Activated naive CD8-positive, alpha-beta T cell treated with anti-CD3 and anti-CD28 coated beads for 36 hours (primary cell): ENCODE results near the gene C3orf52. TPM values are rescaled to one million over a fixed set of nuclear protein-coding genes. Genes with fewer than 3 reads are reported as not detected.

Experiments used
- total RNA-seq, 2 experiments: library from RNA; stranded (reverse); gene quantifications; one replicate each; pipeline ENCODE4 v1.2.3, GENCODE V29; 2021

C3orf52 gene
- total RNA-seq, 2 experiments from 2014 or later, result 3.4 to 4.5 TPM

Other genes starting within 250 kb of the C3orf52 start
- 1 to 10 TPM; 2.3 to 2.5 TPM for gene PHLDB2, start 227.1 kb upstream of the C3orf52 start, total RNA-seq
- 10 to 100 TPM; 56.2 to 57.8 TPM for gene ABHD10, start 107.4 kb upstream of the C3orf52 start, total RNA-seq
- under 1 TPM; 0.31 to 0.48 TPM for gene TAGLN3, start 87.5 kb upstream of the C3orf52 start, total RNA-seq
- not detected for gene TMPRSS7, start 51.7 kb upstream of the C3orf52 start, total RNA-seq
- 1 to 10 TPM; 7.5 to 8.5 TPM for gene GCSAM, start 46.9 kb downstream of the C3orf52 start, total RNA-seq
- gene SLC9C1, start 207.8 kb downstream of the C3orf52 start, total RNA-seq, result not detected
- gene CD200, start 246.8 kb downstream of the C3orf52 start, total RNA-seq, result 10 to 100 TPM; 32.7 to 33.6 TPM